Skeletal muscle cell (primary cell): Measurements from ENCODE around the gene RUFY3.
A peak's percentile ranks its signal among the peaks of the same experiment; 100 is the strongest.
"Not testable (repeated sequence)": the region's sequence is repeated elsewhere in the genome, so short reads cannot be mapped to it uniquely, and the experiment has no call there.

Experiments used
- DNase-seq: peaks from one replicate; pipeline ENCODE4 v3.0.0-alpha.2; 2010; ENCODE audit warnings: low read depth
- H3K4me3 ChIP-seq: 2 replicates; pipeline ENCODE4 v1.5.1; 2011; ENCODE audit warnings: low read depth, mild to moderate bottlenecking, control low read depth, low read length, moderate library complexity

The RUFY3 gene

GRCh38 chr4:70721747-70722146, at the start of gene RUFY3:
Gene RUFY3, plus strand, starts transcription at chr4:70721964. Its CDS starts 610 bp downstream, at chr4:70722574.
- DNase-seq, result peak; percentile 92
- H3K4me3 ChIP-seq, result peak within 1 kb of the TSS; percentile 52

GRCh38 chr4:70674191-70674590, 47.6 kb upstream of the RUFY3 start:
- H3K4me3 ChIP-seq, result no peak overlapping the region
- no peak for DNase-seq

- no peak overlapping the region for H3K4me3 ChIP-seq
- no peak for DNase-seq
Observed at GRCh38 chr4:70674731-70675130, 47.0 kb upstream of the RUFY3 start.

- DNase-seq, result no peak
- no peak overlapping the region for H3K4me3 ChIP-seq
Observed at GRCh38 chr4:70676554-70677090, 45.1 kb upstream of the RUFY3 start.

GRCh38 chr4:70678383-70678999, 43.3 kb upstream of the RUFY3 start:
- no peak for DNase-seq
- H3K4me3 ChIP-seq, result no peak overlapping the region

GRCh38 chr4:70680934-70681333, 40.8 kb upstream of the RUFY3 start:
- DNase-seq, result no peak
- H3K4me3 ChIP-seq, result no peak overlapping the region

GRCh38 chr4:70681704-70682103, 40.1 kb upstream of the RUFY3 start:
- no peak for DNase-seq
- H3K4me3 ChIP-seq, result no peak overlapping the region

GRCh38 chr4:70682142-70682541, 39.6 kb upstream of the RUFY3 start:
- not testable (repeated sequence) for DNase-seq, H3K4me3 ChIP-seq

- DNase-seq, result no peak
- peak overlapping the region; percentile 100 for H3K4me3 ChIP-seq
Observed at GRCh38 chr4:70687392-70687791, 34.4 kb upstream of the RUFY3 start.

GRCh38 chr4:70687821-70688794, 33.7 kb upstream of the RUFY3 start, which contains the start of gene UTP3:
Gene UTP3, plus strand, starts transcription at chr4:70688532. Its CDS starts 146 bp downstream, at chr4:70688678.
- DNase-seq, result peak; percentile 97
- H3K4me3 ChIP-seq, result peak within 1 kb of the TSS; percentile 100

- peak overlapping the region; percentile 100 for H3K4me3 ChIP-seq
- no peak for DNase-seq
Observed at GRCh38 chr4:70688795-70689231, 33.0 kb upstream of the RUFY3 start.

- no peak overlapping the region for H3K4me3 ChIP-seq
- DNase-seq, result no peak
Observed at GRCh38 chr4:70691661-70692060, 30.1 kb upstream of the RUFY3 start.

GRCh38 chr4:70694633-70695032, 27.1 kb upstream of the RUFY3 start:
- DNase-seq, H3K4me3 ChIP-seq: not testable (repeated sequence)

GRCh38 chr4:70698435-70698834, 23.3 kb upstream of the RUFY3 start:
- not testable (repeated sequence) for H3K4me3 ChIP-seq, DNase-seq

GRCh38 chr4:70700712-70701111, 21.1 kb upstream of the RUFY3 start:
- no peak overlapping the region for H3K4me3 ChIP-seq
- DNase-seq, result no peak

GRCh38 chr4:70701271-70701670, 20.5 kb upstream of the RUFY3 start:
- no peak for DNase-seq
- H3K4me3 ChIP-seq, result no peak overlapping the region

GRCh38 chr4:70702592-70702991, 19.2 kb upstream of the RUFY3 start:
- not testable (repeated sequence) for H3K4me3 ChIP-seq, DNase-seq

- peak overlapping the region; percentile 71 for H3K4me3 ChIP-seq
- no peak for DNase-seq
Observed at GRCh38 chr4:70703619-70704214, 18.0 kb upstream of the RUFY3 start.

GRCh38 chr4:70704215-70704930, 17.4 kb upstream of the RUFY3 start:
- peak overlapping the region; percentile 71 for H3K4me3 ChIP-seq
- DNase-seq, result no peak
